DMS53 treated with DMSO at 0.1 percent for 48 hours (cell line): ENCODE results near the gene BARHL1.

Experiments used
- DNase-seq: peaks from one replicate; lab custom pipeline; 2025; ENCODE audit not compliant: unreplicated experiment; lab: John Stamatoyannopoulos, UW

The BARHL1 gene

DNA sequence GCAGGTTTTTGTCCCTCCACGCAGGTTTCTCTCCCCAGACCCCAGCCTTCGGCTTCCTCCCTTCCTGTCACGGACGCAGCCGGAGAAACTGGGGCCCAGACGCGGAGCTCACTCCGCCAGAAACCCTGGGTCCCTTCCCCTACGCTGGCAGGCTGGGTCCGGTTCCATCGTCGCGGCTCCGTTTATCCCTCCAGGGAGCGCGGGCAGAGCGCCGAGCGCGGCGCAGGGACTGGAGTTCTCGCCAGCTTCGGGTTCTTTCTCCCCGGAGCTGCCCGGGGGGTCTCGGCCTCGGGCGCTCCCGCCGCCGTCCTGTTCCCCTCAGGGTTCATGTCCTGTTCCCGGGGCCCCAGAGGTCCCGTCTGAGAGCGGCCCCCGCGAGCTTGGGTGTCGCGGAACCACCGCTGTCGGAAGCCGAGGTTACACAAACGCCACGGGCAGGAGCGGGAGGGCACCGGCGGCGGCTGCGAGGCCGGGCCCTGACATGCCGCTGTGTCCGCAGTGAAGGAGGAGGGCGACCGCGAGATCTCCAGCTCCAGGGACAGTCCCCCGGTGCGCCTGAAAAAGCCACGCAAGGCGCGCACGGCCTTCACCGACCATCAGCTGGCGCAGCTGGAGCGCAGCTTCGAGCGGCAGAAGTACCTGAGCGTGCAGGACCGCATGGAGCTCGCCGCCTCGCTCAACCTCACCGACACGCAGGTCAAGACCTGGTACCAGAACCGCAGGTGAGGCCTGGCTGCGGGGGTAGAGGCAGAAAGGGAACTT lies 4.6 kb downstream of the BARHL1 start:
- no peak for DNase-seq

DNA sequence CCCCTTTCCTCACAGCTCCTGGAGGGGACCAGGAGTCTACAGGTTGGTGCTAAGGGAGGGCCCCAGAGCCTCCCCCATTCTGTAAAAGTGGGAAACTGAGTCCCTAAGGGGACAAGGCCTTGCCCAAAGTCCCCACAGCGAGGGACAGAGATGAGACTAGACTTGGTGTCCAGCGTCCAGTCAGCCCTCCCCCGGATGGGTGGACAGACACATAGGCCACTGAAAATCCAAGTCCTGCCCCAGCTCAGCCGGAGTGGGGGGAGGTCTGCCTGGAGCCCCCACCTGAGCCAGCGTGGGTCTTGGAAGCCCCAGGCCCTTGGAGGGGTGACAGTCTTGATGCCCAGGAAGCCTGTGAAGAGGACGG lies 5.2 kb downstream of the BARHL1 start:
- DNase-seq: no peak

DNA sequence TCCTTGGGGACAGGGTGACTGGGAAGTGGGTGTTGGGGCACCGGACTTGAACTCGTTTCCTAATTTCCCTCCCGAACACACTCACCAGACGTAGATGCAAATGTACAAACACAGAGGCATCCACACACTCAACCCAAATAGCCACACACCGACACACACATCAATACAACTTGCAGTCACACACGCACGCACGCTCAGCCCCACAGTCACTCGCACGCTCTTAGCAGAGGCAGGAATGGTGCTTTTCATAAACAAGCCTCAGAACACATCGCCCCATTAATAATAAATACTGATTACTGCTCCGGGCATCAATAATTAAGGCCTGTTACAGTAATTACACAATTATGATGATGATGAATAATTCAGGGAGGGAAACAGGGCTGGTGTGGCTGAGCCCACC lies 5.7 kb downstream of the BARHL1 start:
- no peak for DNase-seq

DNA sequence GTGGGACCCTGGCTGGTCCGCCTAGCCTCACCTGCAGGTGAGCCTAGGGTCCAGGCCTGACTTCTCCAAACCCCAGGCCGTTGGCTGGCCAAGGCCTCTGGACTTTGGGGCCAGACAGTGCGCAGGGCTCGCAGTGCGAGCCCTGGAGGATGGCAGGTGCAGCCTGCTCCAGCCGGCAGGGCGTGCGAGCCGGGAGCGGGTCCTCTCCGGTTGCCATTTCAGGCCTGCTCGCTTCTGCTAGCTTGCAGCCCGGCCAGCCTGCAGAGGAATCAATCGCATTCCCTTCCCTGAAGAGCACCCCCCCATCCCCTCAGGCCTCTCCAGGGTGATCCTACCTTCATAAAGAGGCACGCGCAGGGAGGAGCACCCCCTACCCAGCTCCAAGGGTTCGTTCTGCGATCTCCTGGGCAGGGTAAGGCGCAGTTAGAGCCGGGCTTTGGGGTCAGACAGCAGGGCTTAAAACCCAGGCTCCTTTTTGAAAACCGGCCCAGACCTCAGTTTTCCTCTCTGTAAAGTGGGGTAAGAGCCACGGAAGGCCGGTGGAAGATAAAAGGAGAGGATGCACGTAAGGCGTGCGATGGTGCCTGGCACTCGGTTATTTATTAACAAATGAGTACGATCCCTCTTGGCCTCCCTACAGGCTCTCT lies 6.2 kb downstream of the BARHL1 start:
- DNase-seq: peak; percentile 19

DNA sequence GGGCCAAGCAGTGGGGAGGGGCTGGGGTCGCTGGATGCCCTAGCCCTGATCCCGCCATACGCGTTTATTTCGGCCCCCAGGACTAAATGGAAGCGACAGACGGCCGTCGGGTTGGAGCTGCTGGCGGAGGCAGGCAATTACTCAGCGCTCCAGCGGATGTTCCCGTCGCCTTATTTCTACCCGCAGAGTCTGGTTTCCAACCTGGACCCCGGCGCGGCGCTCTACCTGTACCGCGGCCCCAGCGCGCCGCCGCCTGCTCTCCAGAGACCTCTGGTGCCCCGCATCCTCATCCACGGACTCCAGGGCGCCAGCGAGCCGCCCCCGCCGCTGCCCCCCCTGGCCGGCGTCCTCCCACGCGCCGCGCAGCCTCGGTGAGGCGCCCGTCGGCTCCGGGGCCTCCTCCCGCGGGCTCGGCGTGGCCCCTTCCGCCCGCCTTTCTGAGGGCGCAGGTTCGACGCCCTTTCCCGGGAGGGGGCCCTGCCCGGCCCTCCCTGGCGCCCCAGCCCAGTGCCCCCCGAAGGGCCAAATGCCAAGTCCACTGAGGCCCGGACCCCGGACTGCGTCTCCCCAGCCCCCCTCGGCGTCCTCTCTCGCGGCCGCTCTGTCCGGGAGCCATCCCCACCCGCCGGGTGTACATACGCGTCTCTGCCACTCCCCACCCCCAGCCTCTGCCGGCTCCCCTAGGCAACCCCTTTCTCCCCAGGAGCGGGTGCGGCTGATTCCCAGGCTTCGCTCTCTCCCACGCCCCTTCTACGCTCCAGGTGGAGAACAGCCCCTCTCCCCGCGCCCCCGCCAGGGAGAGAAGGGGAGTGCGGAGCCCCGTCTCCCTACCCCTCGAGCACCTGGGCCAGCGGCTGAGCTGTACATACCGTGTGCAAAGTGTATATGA lies 7.0 kb downstream of the BARHL1 start:
- DNase-seq: no peak

DNA sequence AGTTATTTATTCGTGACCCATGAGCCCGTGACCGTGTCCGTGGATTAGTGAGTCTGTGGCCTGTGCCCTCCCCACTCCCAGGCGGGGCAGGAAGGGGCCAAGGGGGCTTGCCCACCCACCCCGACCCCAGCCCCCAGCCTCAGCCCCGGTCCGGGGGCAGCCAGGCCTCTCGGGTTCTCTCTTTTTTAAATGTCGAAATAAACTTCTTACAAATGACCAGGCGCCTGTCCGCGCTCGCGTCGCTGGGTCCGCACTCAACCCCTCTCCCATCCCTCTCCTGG lies 7.6 kb downstream of the BARHL1 start:
- DNase-seq: no peak

DNA sequence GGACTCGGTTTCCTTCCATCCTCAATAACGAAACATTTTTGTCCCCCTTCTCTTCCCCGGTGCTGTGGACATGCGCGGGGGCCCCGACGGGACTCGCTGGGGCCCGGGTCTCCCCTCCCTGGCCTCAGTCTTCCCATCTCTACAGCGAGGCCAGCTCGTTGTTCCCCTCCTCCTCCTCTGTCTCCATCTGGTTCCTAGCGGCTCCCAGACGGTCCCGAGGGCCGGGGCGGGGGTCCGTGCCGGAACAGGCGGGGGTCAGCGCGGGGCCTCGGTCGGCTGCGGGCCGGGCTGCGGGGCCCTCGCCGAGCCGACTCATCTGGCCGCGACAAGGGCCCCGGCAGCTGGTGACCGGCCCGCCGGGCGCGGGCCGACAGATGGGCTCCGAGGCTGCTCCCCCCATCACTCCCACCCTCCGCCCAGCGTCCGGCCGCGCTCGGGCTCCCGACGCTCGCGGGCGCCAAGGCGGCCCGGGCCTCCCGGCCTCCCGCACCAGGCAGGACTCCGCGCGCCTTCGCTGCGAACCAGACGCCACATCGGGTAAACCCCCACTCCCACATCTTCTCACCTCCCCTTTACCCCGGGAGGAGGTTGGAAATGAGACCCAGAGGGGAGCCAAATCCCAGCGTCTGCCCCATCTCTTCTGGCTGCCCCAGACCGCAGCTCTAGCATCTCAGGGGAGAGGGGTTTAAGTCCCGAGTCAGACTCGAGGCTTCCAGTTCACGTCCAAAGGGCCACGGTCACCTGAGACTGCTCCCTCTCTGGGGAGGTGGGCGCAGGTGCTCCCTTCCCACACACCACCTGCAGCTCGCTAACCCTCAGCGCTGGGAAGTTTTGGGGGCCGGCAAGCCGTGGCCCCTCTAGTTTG lies 8.1 kb downstream of the BARHL1 start:
- DNase-seq: no peak

DNA sequence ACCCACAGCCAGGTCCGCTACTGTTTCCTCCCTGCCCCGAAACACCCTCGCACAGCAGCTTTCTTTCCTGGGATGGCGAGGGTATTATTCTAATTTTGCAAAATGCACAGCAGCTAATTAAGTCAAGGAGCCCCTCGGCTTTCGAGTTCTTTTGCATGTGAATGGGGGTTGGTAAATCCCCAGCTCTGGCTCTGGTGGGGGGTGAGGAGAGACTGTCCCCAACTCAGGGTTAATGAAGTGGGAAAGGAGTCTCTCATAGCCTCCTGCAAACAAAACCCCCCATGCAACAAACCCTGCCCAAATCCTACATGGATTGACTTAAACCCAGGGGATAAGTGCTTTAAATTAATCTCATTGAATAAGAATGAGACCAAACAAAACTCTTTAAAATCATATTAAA lies 8.8 kb downstream of the BARHL1 start:
- DNase-seq: no peak

DNA sequence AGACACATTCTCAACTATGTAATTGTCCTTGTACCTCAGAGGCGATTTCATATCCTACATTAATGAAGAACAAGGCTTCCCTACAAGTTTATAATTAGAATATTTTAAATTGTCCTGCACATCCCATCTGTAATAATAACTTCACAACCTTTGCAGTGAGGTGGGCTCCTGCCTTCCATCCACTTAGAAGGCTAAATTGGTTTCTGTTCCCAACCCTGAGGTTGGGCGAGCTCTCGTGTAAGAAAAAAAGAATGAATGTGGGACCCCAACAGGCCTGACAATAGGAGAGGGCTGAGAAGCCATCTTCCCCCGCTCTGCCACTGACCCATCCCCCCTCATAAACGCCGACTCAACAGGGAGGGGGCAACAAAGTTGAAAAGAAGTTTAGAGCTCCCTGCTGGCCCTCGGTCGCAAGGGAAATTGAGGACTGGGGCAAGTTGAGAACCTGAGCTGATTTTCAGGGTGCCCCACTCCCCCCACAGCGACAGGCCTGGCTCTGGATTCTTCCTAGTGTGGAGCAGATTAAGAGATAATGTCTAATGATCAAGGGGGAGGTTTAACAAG lies 9.4 kb downstream of the BARHL1 start:
- DNase-seq: no peak

DNA sequence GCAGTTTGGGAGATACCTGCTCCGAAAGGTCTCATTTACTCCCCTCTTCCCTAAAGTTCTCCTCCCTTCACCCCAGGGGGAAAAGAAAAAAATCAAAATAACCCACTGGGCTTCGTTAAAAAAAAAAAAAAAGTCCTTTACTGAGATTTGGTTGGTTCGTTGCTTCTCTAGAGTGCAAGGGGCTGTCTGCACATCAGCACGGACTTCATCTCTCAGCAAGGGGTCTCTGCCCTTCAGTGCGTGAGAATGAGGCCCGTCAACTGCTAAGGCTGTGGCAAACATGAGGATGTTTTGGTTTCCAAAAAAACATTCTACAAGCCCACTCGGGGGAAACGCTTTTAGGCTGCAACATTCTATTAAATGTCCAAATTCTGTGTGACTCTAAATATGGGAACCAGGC lies 10.0 kb downstream of the BARHL1 start:
- DNase-seq: no peak

DNA sequence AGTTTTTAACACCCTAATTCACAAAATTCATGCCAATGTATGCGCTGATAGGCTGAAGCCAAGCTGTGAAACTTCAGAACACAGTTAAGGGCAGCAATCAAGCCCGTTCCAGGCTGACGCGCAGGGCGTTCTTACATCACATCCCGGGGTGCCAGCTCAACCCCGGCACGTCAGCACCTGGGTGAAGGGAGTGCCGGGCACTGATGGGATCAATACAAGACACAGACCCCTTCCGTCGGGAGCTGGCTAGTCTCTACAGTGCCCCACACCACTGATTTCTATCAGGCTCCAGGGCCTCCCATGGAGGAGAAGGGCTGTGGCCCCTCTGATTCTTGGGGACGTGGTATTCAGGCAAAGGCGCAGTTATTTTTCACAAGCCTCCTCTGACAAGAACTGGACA lies 12.0 kb downstream of the BARHL1 start:
- no peak for DNase-seq

DNA sequence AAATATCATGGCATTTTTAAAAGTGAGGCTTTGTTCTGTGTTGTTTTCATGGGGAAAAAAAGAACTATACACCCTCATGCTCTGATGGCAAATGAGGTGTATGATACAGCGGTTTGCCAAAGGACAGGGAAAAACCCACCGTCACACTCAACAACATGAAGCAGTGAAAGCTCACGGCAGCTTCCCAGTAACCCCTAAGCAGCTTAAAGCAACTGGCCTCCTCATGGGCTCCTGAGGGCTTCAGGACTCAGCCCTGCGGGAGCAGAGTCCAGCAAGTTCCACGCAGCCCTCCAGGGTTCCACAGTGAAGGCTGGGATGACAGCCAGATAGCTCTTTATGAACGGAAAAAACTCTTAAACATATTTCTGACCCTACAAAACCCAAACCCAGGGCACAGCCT lies 12.9 kb downstream of the BARHL1 start:
- DNase-seq: no peak

DNA sequence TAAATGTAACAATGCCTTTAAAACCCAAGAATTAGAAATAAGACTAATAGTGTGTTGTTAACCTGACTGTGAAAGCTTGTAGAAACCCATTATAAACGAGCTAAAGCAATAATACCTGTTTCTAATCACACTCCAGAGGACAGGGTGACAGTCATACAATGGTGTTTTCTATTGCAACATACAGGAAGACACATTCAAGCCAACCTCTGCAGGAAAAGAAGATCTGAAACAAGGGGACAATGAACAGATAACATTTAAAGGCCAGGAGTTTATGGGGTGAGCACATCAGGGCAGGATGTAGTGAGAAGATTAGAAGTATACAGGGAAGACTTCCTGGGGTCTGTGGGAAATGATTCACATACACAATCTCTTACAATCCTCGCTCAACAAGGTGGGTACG lies 13.8 kb downstream of the BARHL1 start:
- no peak for DNase-seq

DNA sequence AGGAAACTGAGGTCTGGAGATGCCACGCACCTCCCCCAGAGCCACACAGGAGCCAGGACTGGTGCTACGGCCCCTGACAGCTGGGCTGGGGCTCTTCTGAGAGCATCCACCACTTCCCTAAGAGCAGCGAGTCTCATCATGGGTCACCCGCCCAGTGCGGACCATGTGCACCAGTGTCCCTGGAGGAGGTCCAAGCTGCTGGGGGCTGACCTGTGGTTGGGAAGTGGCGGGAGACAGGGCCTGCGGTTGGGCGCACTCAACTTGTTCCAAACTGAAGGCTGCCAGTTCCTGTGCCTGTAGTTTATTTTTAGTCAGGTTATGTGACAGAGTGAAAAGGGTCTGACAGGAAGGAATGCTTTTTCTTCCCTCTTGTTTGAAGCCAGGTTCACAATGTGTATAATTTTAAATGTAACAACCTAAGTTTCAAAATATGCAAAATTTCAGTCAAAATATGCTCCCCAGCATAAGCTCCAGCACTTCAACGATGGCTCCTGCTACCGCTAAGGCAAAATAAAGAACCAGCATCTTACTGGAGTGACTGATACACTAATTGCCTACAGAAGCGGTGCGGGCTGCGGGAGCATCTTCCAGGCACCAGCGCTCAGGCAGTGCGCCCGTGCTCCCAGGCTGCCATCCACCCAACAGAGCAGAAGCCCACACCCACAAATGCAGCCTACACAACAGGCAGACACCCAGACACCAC lies 14.8 kb downstream of the BARHL1 start:
- no peak for DNase-seq

DNA sequence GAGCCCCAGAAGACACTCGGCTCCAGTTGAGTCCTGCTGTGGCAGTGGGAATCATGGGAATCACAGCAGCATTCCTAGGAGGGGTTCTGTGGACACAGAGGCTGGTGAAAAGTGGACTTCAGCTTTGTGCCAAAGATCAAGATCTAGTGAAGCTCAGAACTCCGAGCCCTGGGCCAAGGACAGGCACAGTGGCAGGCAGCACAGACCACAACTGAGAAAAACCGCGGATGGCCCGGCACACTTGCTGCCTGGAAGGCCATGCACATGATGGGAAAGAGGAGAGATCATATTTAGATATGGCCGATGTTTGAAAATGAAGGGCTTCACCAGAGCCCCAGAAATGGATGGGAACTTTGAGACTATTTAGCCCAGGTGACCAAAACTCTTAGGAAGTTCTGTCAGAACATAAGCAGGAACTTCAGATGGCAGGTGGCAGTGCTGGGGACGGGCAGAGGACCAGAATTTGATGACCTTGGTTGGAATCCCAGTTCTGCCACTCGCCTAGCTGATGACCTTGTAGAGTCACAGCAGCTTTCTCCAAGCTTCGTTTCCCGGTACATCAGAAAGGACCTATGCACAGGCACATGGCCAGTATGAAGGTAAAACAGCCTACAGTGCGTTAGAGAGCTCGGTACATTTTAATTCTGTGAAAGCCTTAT lies 18.0 kb downstream of the BARHL1 start:
- no peak for DNase-seq

DNA sequence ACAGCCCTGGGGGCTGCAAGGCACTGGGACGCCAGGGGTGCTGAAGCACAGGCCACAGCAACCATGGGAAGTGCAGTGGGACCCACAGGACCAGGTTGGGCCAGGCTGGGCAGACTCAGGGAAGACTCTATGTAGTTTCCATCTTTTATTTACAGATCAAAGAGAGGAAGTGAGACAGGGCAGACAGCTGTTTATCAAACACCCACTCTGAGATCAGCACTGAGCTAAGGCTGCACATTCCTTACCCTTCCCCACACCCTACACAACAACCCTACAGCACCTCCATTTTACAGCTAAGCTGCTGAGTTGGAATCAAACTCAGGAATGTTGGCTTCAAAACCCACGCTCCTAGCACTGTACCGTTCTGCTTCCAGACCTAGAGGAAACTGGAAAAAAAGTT lies 19.8 kb downstream of the BARHL1 start:
- no peak for DNase-seq

DNA sequence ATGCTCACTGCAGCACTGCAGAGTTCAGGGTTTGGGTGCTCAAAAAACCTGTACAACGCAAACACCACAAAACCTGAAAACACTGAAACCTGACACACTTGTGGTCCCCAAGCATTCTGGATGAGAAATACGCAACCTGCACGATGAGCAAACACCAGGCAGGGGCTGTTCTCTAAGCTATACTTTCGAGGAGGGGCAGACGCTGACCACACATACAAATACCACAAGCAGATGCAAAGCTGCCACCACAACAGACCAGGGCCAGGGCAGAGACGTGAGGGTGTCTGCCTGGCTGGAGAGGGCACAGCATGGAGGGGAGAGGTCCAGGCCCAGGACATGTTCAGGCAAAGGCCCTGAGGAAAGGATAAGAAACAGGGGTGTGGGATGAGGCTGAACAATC lies 23.0 kb downstream of the BARHL1 start:
- DNase-seq: no peak

DNA sequence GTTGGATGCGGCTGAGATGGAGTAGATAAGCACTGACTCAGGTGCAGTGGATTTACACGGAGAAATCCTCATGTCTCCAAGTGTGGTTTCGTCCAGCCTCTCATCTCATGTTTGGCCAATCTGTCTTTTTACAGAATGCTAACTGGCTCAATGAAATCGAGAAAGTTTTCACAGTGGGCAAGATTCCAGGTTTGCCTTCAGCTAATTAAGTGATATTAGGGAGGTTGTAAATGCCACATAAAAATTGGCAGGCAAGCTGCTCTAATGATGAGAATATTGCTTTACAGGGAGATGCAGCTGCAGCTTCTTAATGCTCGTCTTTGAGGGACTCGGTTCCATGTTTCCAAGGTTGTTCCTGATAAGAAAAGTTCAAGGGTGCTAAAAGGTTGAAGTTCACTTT lies 23.7 kb downstream of the BARHL1 start:
- DNase-seq: no peak

DNA sequence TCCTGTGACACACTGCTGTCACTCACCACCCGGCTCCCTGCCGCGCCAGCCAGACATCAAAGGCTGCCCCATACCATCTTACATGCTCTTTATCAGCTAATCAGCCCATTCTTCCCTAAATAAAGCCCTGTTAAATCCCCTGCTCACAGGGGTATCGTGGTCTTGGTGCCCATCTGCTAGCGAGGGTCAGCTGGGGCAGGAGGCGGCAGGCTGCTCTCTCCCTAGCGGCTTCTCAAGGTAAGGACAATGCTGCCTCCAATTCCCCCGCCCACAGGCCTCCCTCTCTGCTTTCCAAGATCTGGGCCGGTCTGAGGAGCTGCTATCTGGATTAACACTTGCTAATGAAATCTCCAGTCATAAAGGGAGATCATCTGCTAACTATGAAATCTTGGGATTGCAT lies 26.8 kb downstream of the BARHL1 start:
- no peak for DNase-seq

DNA sequence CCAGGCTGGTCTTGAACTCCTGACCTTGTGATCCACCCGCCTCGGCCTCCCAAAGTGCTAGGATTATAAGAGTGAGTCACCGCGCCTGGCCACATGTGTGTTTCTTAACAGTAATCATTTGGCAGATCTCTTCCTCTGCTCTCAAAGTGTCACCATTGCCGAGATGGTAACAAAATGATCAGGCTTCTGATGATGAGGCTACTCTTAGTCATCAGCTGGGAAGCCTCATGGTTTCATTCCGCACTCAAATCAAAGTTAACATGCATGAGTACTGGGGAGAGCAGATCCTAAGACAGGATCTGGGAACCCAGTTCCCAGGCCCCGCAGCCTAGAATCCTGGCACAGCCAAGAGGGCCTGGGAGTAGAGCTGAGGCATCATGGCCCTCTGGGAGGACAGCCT lies 27.4 kb downstream of the BARHL1 start:
- no peak for DNase-seq
